HepG2 (cell line): Measurements from ENCODE around the gene IGF2BP1. TPM values are rescaled to one million over a fixed set of nuclear protein-coding genes. Genes with fewer than 3 reads are reported as not detected.

Experiments
- BCL6 ChIP-seq: IDR thresholded peaks from 2 replicates; pipeline ENCODE4 v1.6.1; 2016; ENCODE audit warnings: missing genetic modification reagents, missing compliant biosample characterization
- BRCA1 ChIP-seq: sonication (generic); formaldehyde crosslinking; IDR thresholded peaks from 2 replicates; pipeline ENCODE4 v1.4.0; 2020; ENCODE audit warnings: missing genetic modification reagents
- CBX1 ChIP-seq: IDR thresholded peaks from one replicate; pipeline ENCODE4 v1.6.1; 2016; ENCODE audit warnings: antibody characterized with exemption, low read depth
- CHD4 ChIP-seq: fragments of 200-600 bp; sonication (generic); IDR thresholded peaks from 2 replicates; pipeline ENCODE4 v1.7.0; 2017; ENCODE audit warnings: mild to moderate bottlenecking, low read length, borderline replicate concordance
- HDAC2 ChIP-seq: sonication (generic); formaldehyde crosslinking; IDR thresholded peaks from 2 replicates; pipeline ENCODE4 v1.4.0; 2020; ENCODE audit warnings: missing genetic modification reagents
- HNF4G ChIP-seq, 2 experiments: sonication (generic) in 1 of 2; formaldehyde crosslinking in 1 of 2; IDR thresholded peaks; 2 replicates each; pipeline versions ENCODE4 v1.4.0 to v1.6.1; 2011 to 2020; ENCODE audit warnings: borderline replicate concordance in 2 of 2, low read depth in 2 of 2, mild to moderate bottlenecking in 2 of 2, low read length in 1 of 2, missing genetic modification reagents in 1 of 2, moderate library complexity in 1 of 2
- HNRNPL ChIP-seq: fragments of 200-400 bp; formaldehyde crosslinking; IDR thresholded peaks from 2 replicates; pipeline ENCODE4 v1.6.1; 2017; ENCODE audit warnings: mild to moderate bottlenecking, low read depth, low read length
- IKZF4 ChIP-seq: sonication (generic); formaldehyde crosslinking; IDR thresholded peaks from 2 replicates; pipeline ENCODE4 v1.5.1; 2020; ENCODE audit warnings: borderline replicate concordance, mild to moderate bottlenecking, low read depth, missing genetic modification reagents; ENCODE audit errors: not compliant biosample characterization
- MEIS2 ChIP-seq: sonication (generic); formaldehyde crosslinking; IDR thresholded peaks from 2 replicates; pipeline ENCODE4 v1.9.0; 2021; ENCODE audit warnings: mild to moderate bottlenecking, missing genetic modification reagents
- PHB2 ChIP-seq: fragments of 450-650 bp; IDR thresholded peaks from 2 replicates; pipeline ENCODE4 v1.6.1; 2018; ENCODE audit not compliant: partially characterized antibody
- XRCC5 ChIP-seq: fragments of 200-400 bp; formaldehyde crosslinking; optimal IDR thresholded peaks from 2 replicates; pipeline ENCODE3; 2017; ENCODE audit warnings: mild to moderate bottlenecking, low read length
- ZNF12 ChIP-seq: sonication (generic); formaldehyde crosslinking; IDR thresholded peaks from 2 replicates; pipeline ENCODE4 v1.5.0; 2020; ENCODE audit warnings: missing genetic modification reagents
- ZNF616 ChIP-seq: sonication (generic); formaldehyde crosslinking; IDR thresholded peaks from 2 replicates; pipeline ENCODE4 v1.5.0; 2020; ENCODE audit warnings: low read depth, mild to moderate bottlenecking, missing genetic modification reagents
- ZNF737 ChIP-seq: sonication (generic); formaldehyde crosslinking; IDR thresholded peaks from 2 replicates; pipeline ENCODE4 v1.5.0; 2020; ENCODE audit warnings: missing genetic modification reagents, mild to moderate bottlenecking, borderline replicate concordance
- polyA plus RNA-seq, 8 experiments: library from polyadenylated mRNA; depleted of rRNA in 3 of 8; stranded (reverse) in 7 of 8; unstranded in 1 of 8; fragments of >200 nt; fragmentation: Illumina TruSeq in 4 of 8; extraction: Trizol in 4 of 8; gene quantifications; 2 replicates each; pipeline versions ENCODE4 v1.2.1 to v1.2.3, GENCODE V29; 2011 to 2016; ENCODE audit warnings: low read depth in 4 of 8, missing spikeins in 1 of 8, mixed read lengths in 1 of 8; ENCODE audit not compliant: insufficient read depth in 1 of 8
- total RNA-seq, 5 experiments: library from RNA; depleted of rRNA; stranded (reverse); fragments of >200 nt; fragmentation: Illumina TruSeq; extraction: Trizol; gene quantifications; 2 replicates each; pipeline ENCODE4 v1.2.3, GENCODE V29; 2016; ENCODE audit warnings: low read depth in 1 of 5
- TF ChIP-seq, protein P1 (sequence below), 2 experiments: sonication (generic) in 1 of 2; formaldehyde crosslinking in 1 of 2; IDR thresholded peaks; 2 replicates each; pipeline versions ENCODE4 v1.4.0 to v1.6.1; 2016 to 2020; ENCODE audit warnings: borderline replicate concordance in 1 of 2, low read depth in 1 of 2, mild to moderate bottlenecking in 1 of 2, missing genetic modification reagents in 1 of 2
- TF ChIP-seq, protein P2 (sequence below): sonication (generic); formaldehyde crosslinking; IDR thresholded peaks from 2 replicates; pipeline ENCODE4 v1.4.0; 2020; ENCODE audit warnings: mild to moderate bottlenecking, low read depth, missing genetic modification reagents
- TF ChIP-seq, protein P3 (sequence below): IDR thresholded peaks from 2 replicates; pipeline ENCODE4 v1.4.0; 2020; ENCODE audit warnings: mild to moderate bottlenecking, missing genetic modification reagents

Gene IGF2BP1
- total and polyA plus RNA-seq, 2 of the 13 experiments (the other 11 are each of a cell fraction or from before 2014, with no cell fraction given): 29.7 to 75.1 TPM

DNA sequence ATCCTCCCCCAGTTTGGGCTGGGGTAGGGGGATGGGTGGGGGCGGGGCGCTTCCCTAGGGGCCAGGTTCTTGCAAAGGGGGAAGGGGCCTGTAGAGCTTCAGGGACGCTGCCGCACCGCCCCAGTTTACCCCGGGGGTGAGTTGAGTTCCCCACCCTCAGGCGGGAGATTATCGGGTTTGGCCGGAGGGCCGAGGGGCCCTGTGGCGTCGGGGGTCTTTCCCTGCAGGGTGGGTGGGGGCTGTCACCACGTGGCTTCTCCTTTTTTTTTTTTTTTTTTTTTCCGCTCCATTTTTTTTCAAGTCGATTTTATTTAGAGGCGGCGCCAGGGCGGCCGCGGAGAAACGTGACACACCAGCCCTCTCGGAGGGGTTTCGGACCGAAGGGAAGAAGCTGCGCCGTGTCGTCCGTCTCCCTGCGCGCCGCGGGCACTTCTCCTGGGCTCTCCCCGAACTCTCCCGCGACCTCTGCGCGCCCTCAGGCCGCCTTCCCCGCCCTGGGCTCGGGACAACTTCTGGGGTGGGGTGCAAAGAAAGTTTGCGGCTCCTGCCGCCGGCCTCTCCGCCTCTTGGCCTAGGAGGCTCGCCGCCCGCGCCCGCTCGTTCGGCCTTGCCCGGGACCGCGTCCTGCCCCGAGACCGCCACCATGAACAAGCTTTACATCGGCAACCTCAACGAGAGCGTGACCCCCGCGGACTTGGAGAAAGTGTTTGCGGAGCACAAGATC is at the start of gene IGF2BP1 (continued):
- TF ChIP-seq ZNF616 (CRISPR knock-in tag) (0 out of 2 replicates have a peak, but pooled peaks have one; percentile 29), BRCA1 (CRISPR knock-in tag) (peak; percentile 21; the same call in 1 of the 2 replicates), HNF4G (IDR thresholded peaks at IDR 0.05; ENCODE audit: borderline replicate concordance, low read depth, low read length) (no peak), HNF4G (CRISPR knock-in tag; IDR thresholded peaks at IDR 0.05; ENCODE audit: borderline replicate concordance, low read depth) (no peak), MEIS2 (CRISPR knock-in tag) (peak; percentile 40; the same call in 1 of the 2 replicates), PHB2 (no peak), ZNF737 (CRISPR knock-in tag) (peak; percentile 28; the same call in 1 of the 2 replicates), XRCC5 (no peak), IKZF4 (CRISPR knock-in tag) (peak; percentile 87), CBX1 (peak; percentile 35), HDAC2 (peak; percentile 19; the same call in 1 of the 2 replicates), CHD4 (no peak), HNRNPL (no peak), BCL6 (CRISPR knock-in tag) (peak; percentile 9; the same call in 1 of the 2 replicates), ZNF12 (CRISPR knock-in tag) (0 out of 2 replicates have a peak, but pooled peaks have one; percentile 26)
- TF ChIP-seq, protein P1, sequence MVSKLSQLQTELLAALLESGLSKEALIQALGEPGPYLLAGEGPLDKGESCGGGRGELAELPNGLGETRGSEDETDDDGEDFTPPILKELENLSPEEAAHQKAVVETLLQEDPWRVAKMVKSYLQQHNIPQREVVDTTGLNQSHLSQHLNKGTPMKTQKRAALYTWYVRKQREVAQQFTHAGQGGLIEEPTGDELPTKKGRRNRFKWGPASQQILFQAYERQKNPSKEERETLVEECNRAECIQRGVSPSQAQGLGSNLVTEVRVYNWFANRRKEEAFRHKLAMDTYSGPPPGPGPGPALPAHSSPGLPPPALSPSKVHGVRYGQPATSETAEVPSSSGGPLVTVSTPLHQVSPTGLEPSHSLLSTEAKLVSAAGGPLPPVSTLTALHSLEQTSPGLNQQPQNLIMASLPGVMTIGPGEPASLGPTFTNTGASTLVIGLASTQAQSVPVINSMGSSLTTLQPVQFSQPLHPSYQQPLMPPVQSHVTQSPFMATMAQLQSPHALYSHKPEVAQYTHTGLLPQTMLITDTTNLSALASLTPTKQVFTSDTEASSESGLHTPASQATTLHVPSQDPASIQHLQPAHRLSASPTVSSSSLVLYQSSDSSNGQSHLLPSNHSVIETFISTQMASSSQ (IDR thresholded peaks at IDR 0.05; ENCODE audit: low read depth): no peak
- TF ChIP-seq, protein P1 (CRISPR knock-in tag; IDR thresholded peaks at IDR 0.05; ENCODE audit: borderline replicate concordance): no peak; the same call in 1 of the 2 replicates
- TF ChIP-seq, protein P2, sequence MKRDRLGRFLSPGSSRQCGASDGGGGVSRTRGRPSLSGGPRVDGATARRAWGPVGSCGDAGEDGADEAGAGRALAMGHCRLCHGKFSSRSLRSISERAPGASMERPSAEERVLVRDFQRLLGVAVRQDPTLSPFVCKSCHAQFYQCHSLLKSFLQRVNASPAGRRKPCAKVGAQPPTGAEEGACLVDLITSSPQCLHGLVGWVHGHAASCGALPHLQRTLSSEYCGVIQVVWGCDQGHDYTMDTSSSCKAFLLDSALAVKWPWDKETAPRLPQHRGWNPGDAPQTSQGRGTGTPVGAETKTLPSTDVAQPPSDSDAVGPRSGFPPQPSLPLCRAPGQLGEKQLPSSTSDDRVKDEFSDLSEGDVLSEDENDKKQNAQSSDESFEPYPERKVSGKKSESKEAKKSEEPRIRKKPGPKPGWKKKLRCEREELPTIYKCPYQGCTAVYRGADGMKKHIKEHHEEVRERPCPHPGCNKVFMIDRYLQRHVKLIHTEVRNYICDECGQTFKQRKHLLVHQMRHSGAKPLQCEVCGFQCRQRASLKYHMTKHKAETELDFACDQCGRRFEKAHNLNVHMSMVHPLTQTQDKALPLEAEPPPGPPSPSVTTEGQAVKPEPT: no peak
- TF ChIP-seq, protein P3, sequence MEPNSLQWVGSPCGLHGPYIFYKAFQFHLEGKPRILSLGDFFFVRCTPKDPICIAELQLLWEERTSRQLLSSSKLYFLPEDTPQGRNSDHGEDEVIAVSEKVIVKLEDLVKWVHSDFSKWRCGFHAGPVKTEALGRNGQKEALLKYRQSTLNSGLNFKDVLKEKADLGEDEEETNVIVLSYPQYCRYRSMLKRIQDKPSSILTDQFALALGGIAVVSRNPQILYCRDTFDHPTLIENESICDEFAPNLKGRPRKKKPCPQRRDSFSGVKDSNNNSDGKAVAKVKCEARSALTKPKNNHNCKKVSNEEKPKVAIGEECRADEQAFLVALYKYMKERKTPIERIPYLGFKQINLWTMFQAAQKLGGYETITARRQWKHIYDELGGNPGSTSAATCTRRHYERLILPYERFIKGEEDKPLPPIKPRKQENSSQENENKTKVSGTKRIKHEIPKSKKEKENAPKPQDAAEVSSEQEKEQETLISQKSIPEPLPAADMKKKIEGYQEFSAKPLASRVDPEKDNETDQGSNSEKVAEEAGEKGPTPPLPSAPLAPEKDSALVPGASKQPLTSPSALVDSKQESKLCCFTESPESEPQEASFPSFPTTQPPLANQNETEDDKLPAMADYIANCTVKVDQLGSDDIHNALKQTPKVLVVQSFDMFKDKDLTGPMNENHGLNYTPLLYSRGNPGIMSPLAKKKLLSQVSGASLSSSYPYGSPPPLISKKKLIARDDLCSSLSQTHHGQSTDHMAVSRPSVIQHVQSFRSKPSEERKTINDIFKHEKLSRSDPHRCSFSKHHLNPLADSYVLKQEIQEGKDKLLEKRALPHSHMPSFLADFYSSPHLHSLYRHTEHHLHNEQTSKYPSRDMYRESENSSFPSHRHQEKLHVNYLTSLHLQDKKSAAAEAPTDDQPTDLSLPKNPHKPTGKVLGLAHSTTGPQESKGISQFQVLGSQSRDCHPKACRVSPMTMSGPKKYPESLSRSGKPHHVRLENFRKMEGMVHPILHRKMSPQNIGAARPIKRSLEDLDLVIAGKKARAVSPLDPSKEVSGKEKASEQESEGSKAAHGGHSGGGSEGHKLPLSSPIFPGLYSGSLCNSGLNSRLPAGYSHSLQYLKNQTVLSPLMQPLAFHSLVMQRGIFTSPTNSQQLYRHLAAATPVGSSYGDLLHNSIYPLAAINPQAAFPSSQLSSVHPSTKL (CRISPR knock-in tag): no peak
